MCF 10A (cell line): Measurements from ENCODE around the gene EGF. TPM values are rescaled to one million over a fixed set of nuclear protein-coding genes. Genes with fewer than 3 reads are reported as not detected.

Experiments
- BruUV-seq: library from RNA; stranded (reverse); fragments of 400-500 nt; replicated peaks from 2 replicates; lab custom pipeline; 2021; lab: Mats Ljungman, UMichigan
- CTCF ChIA-PET: fragments of 300-600 bp; sonication (Branson Sonifier 250); formaldehyde crosslinking; extraction: SDS; loops from one replicate; lab custom pipeline; 2021; ENCODE audit warnings: antibody characterized with exemption, inconsistent platforms; lab: Yijun Ruan, JAX
- POLR2A ChIA-PET: fragments of 300-600, 350-650 bp; sonication (Branson Sonifier 250); formaldehyde crosslinking; extraction: SDS; loops from one replicate; lab custom pipeline; 2020; ENCODE audit warnings: antibody characterized with exemption, inconsistent platforms; lab: Yijun Ruan, JAX
- DNase-seq: peaks from one replicate; pipeline ENCODE4 v3.0.0-alpha.2; 2018; ENCODE audit not compliant: unreplicated experiment
- H3K27ac Mint-ChIP-seq: one replicate; pipeline ENCODE4 v1.8.0; 2022; ENCODE audit warnings: mild to moderate bottlenecking, low read depth, mixed read lengths; ENCODE audit not compliant: unreplicated experiment
- H3K27me3 Mint-ChIP-seq: one replicate; pipeline ENCODE4 v1.8.0; 2022; ENCODE audit warnings: mixed read lengths; ENCODE audit not compliant: insufficient read depth, unreplicated experiment
- H3K36me3 Mint-ChIP-seq: one replicate; pipeline ENCODE4 v1.8.0; 2022; ENCODE audit warnings: mild to moderate bottlenecking, moderate library complexity, mixed read lengths; ENCODE audit not compliant: insufficient read depth, unreplicated experiment
- H3K4me1 Mint-ChIP-seq: one replicate; pipeline ENCODE4 v1.8.0; 2022; ENCODE audit warnings: mixed read lengths; ENCODE audit not compliant: insufficient read depth, unreplicated experiment
- H3K4me3 Mint-ChIP-seq: one replicate; pipeline ENCODE4 v1.8.0; 2022; ENCODE audit warnings: mild to moderate bottlenecking, moderate library complexity, mixed read lengths; ENCODE audit not compliant: unreplicated experiment
- H3K9me3 Mint-ChIP-seq: one replicate; pipeline ENCODE4 v1.8.0; 2022; ENCODE audit warnings: mixed read lengths; ENCODE audit not compliant: unreplicated experiment
- CTCF ChIP-seq: fragments of 200-600 bp; IDR thresholded peaks from one replicate; pipeline ENCODE4 v1.8.0; 2022; ENCODE audit warnings: antibody characterized with exemption, mild to moderate bottlenecking; ENCODE audit not compliant: unreplicated experiment
- intact Hi-C: fragments of 100-400 bp; cut with micrococcal nuclease; formaldehyde crosslinking; loops from 2 replicates; pipeline ENCODE4 v1.14.1; 2022
- total RNA-seq: library from RNA; stranded (reverse); gene quantifications from 2 replicates; pipeline ENCODE4 v1.2.3, GENCODE V29; 2022

EGF gene
- total RNA-seq, 1 experiment from 2014 or later: 0.12 TPM

GRCh38 chr4:109977854-109978501 is 65.3 kb downstream of the EGF start:
- ChIA-PET CTCF (interaction anchor here (0.6 to 5.3 kb wide), 29 partner anchors 8 to 714 kb away, joined by 3 to 21 read pairs (median 3); partner anchors contain the start of genes CFI and SEC24B), POLR2A (interaction anchor here (0.5 to 2.1 kb wide), 3 partner anchors 151 to 1353 kb away, joined by 3 to 8 read pairs (median 3); partner anchors contain the start of gene CASP6)
- H3K4me1 Mint-ChIP-seq: no peaks in the 10 kb centered on the region
- H3K4me3 Mint-ChIP-seq: no peak overlapping the region
- no TSS peak for BruUV-seq
- H3K36me3 Mint-ChIP-seq: no peaks in the 10 kb centered on the region
- H3K27me3 Mint-ChIP-seq: no peaks in the 10 kb centered on the region
- peak; percentile 47 for DNase-seq
- TF ChIP-seq CTCF: peak; percentile 60
- intact Hi-C loops: loop anchor here (1.0 to 2.0 kb wide), 4 partner anchors 152 to 556 kb away; partner anchors contain the start of gene CASP6
- no peak overlapping the region for H3K27ac Mint-ChIP-seq
- H3K9me3 Mint-ChIP-seq: no peaks in the 10 kb centered on the region

- TF ChIP-seq CTCF: no peak
- intact Hi-C loops: loop anchor here (1.0 to 2.0 kb wide), 4 partner anchors 153 to 557 kb away; partner anchors contain the start of gene CASP6
- Mint-ChIP-seq H3K27me3 (no peaks in the 10 kb centered on the region), H3K27ac (no peak overlapping the region), H3K4me1 (no peaks in the 10 kb centered on the region), H3K9me3 (no peaks in the 10 kb centered on the region), H3K4me3 (no peak overlapping the region), H3K36me3 (no peaks in the 10 kb centered on the region)
- no TSS peak for BruUV-seq
- POLR2A ChIA-PET: interaction anchor here (0.7 to 2.1 kb wide), 3 partner anchors 78 to 276 kb away, joined by 3 to 8 read pairs (median 4); partner anchors contain the start of gene CASP6
- CTCF ChIA-PET: interaction anchor here (0.6 to 5.3 kb wide), 27 partner anchors 9 to 1276 kb away, joined by 3 to 21 read pairs (median 3); partner anchors contain the start of genes CFI and SEC24B
- no peak for DNase-seq
Measured at GRCh38 chr4:109978704-109979454, 66.2 kb downstream of the EGF start.

- no peaks in the 10 kb centered on the region for H3K4me1 Mint-ChIP-seq
- H3K4me3 Mint-ChIP-seq: no peak overlapping the region
- H3K9me3 Mint-ChIP-seq: no peaks in the 10 kb centered on the region
- TF ChIP-seq CTCF: no peak
- BruUV-seq: no TSS peak
- DNase-seq: no peak
- POLR2A ChIA-PET: interaction anchor here (0.8 to 1.3 kb wide), 3 partner anchors 9 to 547 kb away, joined by 3 read pairs; no protein-coding TSS in a partner anchor
- no peaks in the 10 kb centered on the region for H3K36me3 Mint-ChIP-seq
- no peak overlapping the region for H3K27ac Mint-ChIP-seq
- H3K27me3 Mint-ChIP-seq: no peaks in the 10 kb centered on the region
- intact Hi-C loops: loop anchor here (2.0 kb wide), 1 partner anchor 277 kb away; the partner anchor contains the start of gene CASP6
- CTCF ChIA-PET: interaction anchor here (0.5 to 5.3 kb wide), 13 partner anchors 12 to 557 kb away, joined by 3 to 21 read pairs (median 3); no protein-coding TSS in a partner anchor
Measured at GRCh38 chr4:109979920-109980717, 67.4 kb downstream of the EGF start.
